Endodermal cell (in vitro differentiated cells): ENCODE measurements around the gene CENPP. TPM values are rescaled to one million over a fixed set of nuclear protein-coding genes. Genes with fewer than 3 reads are reported as not detected.

Experiments used
- DNase-seq: peaks from one replicate; pipeline ENCODE4 v3.0.0-alpha.2; 2017
- H3K27ac ChIP-seq: 2 replicates; pipeline ENCODE4 v1.5.1; 2013; ENCODE audit warnings: mild to moderate bottlenecking, low read depth, low read length, moderate library complexity
- H3K27me3 ChIP-seq: 2 replicates; pipeline ENCODE4 v1.6.1; 2013; ENCODE audit warnings: mild to moderate bottlenecking, low read length, moderate library complexity; ENCODE audit not compliant: insufficient read depth, control insufficient read depth, poor library complexity, severe bottlenecking
- H3K36me3 ChIP-seq: 2 replicates; pipeline ENCODE4 v1.7.0; 2013; ENCODE audit warnings: mild to moderate bottlenecking, low read length, moderate library complexity; ENCODE audit not compliant: control insufficient read depth, insufficient read depth
- H3K4me1 ChIP-seq: one replicate; pipeline ENCODE4 v1.7.0; 2013; ENCODE audit warnings: low read length; ENCODE audit not compliant: control insufficient read depth, insufficient read depth
- H3K4me3 ChIP-seq: 2 replicates; pipeline ENCODE4 v1.5.1; 2013; ENCODE audit warnings: mild to moderate bottlenecking, low read length, moderate library complexity
- H3K9ac ChIP-seq: 2 replicates; pipeline ENCODE4 v1.6.1; 2013; ENCODE audit warnings: mild to moderate bottlenecking, low read length, moderate library complexity; ENCODE audit not compliant: poor library complexity, severe bottlenecking; ENCODE audit errors: extremely low read depth
- H3K9me3 ChIP-seq: 2 replicates; pipeline ENCODE4 v1.6.1; 2013; ENCODE audit warnings: mild to moderate bottlenecking, low read length, moderate library complexity; ENCODE audit not compliant: control insufficient read depth
- H3K27ac Mint-ChIP-seq: 2 replicates; pipeline ENCODE4 v1.8.0; 2020; ENCODE audit warnings: mixed read lengths
- H3K27me3 Mint-ChIP-seq: 2 replicates; pipeline ENCODE4 v1.8.0; 2021; ENCODE audit warnings: mild to moderate bottlenecking, mixed read lengths; ENCODE audit not compliant: insufficient read depth
- H3K36me3 Mint-ChIP-seq: 2 replicates; pipeline ENCODE4 v1.8.0; 2020; ENCODE audit warnings: low read depth, mixed read lengths
- H3K4me1 Mint-ChIP-seq: 2 replicates; pipeline ENCODE4 v1.8.0; 2020; ENCODE audit warnings: mixed read lengths
- H3K4me3 Mint-ChIP-seq: 2 replicates; pipeline ENCODE4 v1.8.0; 2020; ENCODE audit warnings: mild to moderate bottlenecking, moderate library complexity, mixed read lengths
- H3K9me3 Mint-ChIP-seq: 2 replicates; pipeline ENCODE4 v1.8.0; 2020; ENCODE audit warnings: mild to moderate bottlenecking, mixed read lengths
- WGBS, 2 experiments: methylation state at CpG; one replicate each; pipeline versions ENCODE4 v1.1.5 to v1.1.7; 2013; ENCODE audit warnings: missing lambda C conversion rate in 2 of 2, mixed read lengths in 1 of 2; ENCODE audit not compliant: insufficient coverage in 1 of 2, insufficient read length in 1 of 2; 5-methylcytosine and 5-hydroxymethylcytosine counted together
- total RNA-seq, 2 donors: library from RNA; stranded (reverse); fragmentation: NEBNext Ultra II Directional in 1 of 2; extraction: Animal tissue kit (Norgen Biotek cat#: 25700) in 1 of 2; gene quantifications; 2 replicates in 1 of 2; 3 replicates in 1 of 2; pipeline ENCODE4 v1.2.1, GENCODE V29; 2021
- TF ChIP-seq, protein P1 (sequence below): fragments of 200-600 bp; sonication (generic); conservative IDR thresholded peaks from 2 replicates; pipeline ENCODE4 v1.5.0; 2021; ENCODE audit warnings: antibody characterized with exemption, mild to moderate bottlenecking

CENPP gene
- total RNA-seq, 2 donors from 2014 or later = 8.2 to 9.2 TPM

DNA sequence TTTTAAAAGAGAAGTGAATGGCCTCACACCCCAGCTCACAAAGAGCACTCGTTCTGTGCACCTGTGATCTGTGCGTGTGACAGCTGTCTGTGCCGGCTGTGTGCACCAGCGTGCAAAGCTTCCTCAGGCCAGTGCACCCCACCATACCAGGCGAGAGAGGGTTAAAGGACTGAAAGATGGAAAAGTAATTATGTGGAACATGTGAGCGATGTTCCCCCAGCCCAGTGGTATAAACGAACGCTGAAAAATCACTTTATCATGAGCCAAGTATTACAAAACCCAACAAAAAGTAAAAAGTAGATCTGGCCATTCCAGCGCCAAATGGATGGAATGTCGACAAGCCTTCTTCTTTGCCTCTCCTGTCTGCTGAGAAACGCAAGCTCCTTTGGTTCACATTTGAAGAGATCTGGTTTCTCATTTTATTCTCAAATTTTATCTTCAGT is 290.5 kb downstream of the CENPP start:
- Histone ChIP-seq H3K9ac (no peak overlapping the region), H3K27ac (no peak overlapping the region), H3K27me3 (no peaks in the 10 kb centered on the region), H3K4me1 (no peaks in the 10 kb centered on the region), H3K4me3 (no peak overlapping the region), H3K36me3 (peaks cover 48% of the 10 kb centered on the region), H3K9me3 (no peaks in the 10 kb centered on the region)
- Mint-ChIP-seq H3K9me3 (no peaks in the 10 kb centered on the region), H3K27me3 (no peaks in the 10 kb centered on the region), H3K27ac (peak overlapping the region; percentile 80), H3K4me1 (peaks cover 9% of the 10 kb centered on the region), H3K4me3 (no peak overlapping the region), H3K36me3 (peaks cover 54% of the 10 kb centered on the region)
- DNase-seq = no peak
- TF ChIP-seq, protein P1, sequence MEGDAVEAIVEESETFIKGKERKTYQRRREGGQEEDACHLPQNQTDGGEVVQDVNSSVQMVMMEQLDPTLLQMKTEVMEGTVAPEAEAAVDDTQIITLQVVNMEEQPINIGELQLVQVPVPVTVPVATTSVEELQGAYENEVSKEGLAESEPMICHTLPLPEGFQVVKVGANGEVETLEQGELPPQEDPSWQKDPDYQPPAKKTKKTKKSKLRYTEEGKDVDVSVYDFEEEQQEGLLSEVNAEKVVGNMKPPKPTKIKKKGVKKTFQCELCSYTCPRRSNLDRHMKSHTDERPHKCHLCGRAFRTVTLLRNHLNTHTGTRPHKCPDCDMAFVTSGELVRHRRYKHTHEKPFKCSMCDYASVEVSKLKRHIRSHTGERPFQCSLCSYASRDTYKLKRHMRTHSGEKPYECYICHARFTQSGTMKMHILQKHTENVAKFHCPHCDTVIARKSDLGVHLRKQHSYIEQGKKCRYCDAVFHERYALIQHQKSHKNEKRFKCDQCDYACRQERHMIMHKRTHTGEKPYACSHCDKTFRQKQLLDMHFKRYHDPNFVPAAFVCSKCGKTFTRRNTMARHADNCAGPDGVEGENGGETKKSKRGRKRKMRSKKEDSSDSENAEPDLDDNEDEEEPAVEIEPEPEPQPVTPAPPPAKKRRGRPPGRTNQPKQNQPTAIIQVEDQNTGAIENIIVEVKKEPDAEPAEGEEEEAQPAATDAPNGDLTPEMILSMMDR = no peak
- 94 to 97% methylated on average over 9 to 11 of the region's 11 CpGs for WGBS, 2 experiments

DNA sequence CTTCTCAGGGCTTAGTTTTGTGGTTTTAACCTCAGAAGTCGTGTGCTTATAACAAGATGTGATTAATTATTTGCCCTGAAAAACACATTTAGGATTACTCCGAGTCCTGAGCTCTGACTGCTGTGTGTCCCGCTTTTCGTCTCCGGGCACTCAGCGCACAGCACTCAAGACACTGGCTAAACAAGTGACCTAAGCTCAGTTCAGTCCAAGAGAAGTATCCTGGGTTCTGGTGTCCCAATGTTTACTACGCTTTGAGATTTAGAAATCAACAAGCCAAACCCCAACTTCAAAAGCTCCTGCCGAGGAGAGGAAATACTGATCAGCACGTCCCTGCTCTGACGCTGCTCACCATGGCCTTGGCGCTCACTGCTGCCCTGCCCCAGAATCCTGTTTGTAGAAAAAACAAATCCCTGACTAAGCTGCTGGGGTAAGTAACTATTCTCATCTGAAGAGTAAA is 290.9 kb downstream of the CENPP start:
- H3K4me3 ChIP-seq = no peak overlapping the region
- H3K4me1 ChIP-seq = no peaks in the 10 kb centered on the region
- peak overlapping the region; percentile 80 for H3K27ac Mint-ChIP-seq
- H3K36me3 Mint-ChIP-seq = peaks cover 54% of the 10 kb centered on the region
- 93 to 94% methylated on average over 9 to 11 of the region's 11 CpGs for WGBS, 2 experiments
- H3K27me3 ChIP-seq = no peaks in the 10 kb centered on the region
- H3K36me3 ChIP-seq = peaks cover 48% of the 10 kb centered on the region
- no peak overlapping the region for H3K9ac ChIP-seq
- TF ChIP-seq, protein P1 = no peak
- no peak for DNase-seq
- H3K9me3 ChIP-seq = no peaks in the 10 kb centered on the region
- H3K4me3 Mint-ChIP-seq = no peak overlapping the region
- no peaks in the 10 kb centered on the region for H3K27me3 Mint-ChIP-seq
- H3K4me1 Mint-ChIP-seq = peaks cover 9% of the 10 kb centered on the region
- no peaks in the 10 kb centered on the region for H3K9me3 Mint-ChIP-seq
- no peak overlapping the region for H3K27ac ChIP-seq

DNA sequence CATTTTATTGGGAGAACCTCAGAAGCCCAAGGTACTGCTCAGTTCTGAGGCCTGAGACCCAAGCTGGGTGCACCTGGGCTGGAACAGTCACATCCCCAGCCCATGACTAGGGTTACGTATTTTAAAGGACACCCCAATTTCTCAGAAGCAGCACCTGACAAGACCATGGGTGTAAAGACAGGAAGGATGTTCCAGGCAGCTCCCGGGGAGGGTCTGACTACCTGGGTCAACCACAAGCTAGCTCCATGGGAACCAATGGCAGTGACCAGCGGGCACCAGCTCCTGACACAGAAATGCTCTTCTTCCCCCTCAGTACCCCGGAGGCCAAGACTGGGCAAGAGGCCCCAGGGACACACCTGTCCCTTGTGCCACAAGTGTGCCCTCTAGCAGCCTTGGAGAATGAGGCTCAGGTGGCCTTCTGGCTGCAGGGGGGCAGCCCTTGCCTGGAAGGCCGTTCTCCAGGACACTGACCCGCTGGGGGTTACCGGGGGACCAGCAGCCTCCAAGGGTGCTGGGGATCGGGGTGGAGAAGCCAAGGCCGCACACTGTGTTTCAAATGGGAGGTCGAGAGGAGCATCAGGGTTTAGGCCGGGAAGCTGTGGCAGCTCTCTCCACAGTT is 291.6 kb downstream of the CENPP start:
- Mint-ChIP-seq H3K27me3 (no peaks in the 10 kb centered on the region), H3K36me3 (peaks cover 52% of the 10 kb centered on the region), H3K4me3 (no peak overlapping the region), H3K9me3 (no peaks in the 10 kb centered on the region), H3K4me1 (peaks cover 9% of the 10 kb centered on the region), H3K27ac (peak overlapping the region; percentile 80)
- Histone ChIP-seq H3K9me3 (no peaks in the 10 kb centered on the region), H3K4me1 (no peaks in the 10 kb centered on the region), H3K36me3 (peaks cover 48% of the 10 kb centered on the region), H3K9ac (no peak overlapping the region), H3K27ac (no peak overlapping the region), H3K4me3 (no peak overlapping the region), H3K27me3 (no peaks in the 10 kb centered on the region)
- 93 to 100% methylated on average over 1 to 11 of the region's 11 CpGs for WGBS, 2 experiments
- TF ChIP-seq, protein P1 = no peak
- DNase-seq = no peak
